HG03280 (cell line): ENCODE data around the gene LPAR3.

Source experiments
- ATAC-seq: cut with Tn5 transposase; IDR thresholded peaks from one replicate; pipeline ENCODE4 v1.9.1; 2021; ENCODE audit warnings: mild to moderate bottlenecking, moderate library complexity; ENCODE audit not compliant: unreplicated experiment

LPAR3 gene

DNA sequence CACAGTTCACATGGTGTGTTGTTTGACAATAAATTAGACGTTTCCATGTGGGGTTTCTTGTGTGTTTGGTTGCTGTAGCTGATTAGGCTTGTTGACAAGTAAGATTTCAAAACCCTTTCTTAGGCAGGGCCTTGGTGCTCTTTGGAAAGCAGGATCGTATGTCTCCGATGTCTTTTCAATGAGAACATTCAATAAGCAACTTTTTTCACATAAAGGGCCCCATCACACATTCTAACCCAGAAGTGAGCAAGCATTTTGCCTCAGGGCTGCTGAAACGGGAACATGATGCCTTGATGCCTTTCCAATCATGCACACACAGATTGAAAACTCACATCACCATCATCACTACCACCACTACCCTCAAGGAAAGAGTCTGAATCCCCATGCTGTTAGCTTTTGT, 33.1 kb downstream of the LPAR3 start:
- no peak for ATAC-seq

GRCh38 chr1:84857906-84858305, 35.1 kb downstream of the LPAR3 start:
- no peak for ATAC-seq

DNA sequence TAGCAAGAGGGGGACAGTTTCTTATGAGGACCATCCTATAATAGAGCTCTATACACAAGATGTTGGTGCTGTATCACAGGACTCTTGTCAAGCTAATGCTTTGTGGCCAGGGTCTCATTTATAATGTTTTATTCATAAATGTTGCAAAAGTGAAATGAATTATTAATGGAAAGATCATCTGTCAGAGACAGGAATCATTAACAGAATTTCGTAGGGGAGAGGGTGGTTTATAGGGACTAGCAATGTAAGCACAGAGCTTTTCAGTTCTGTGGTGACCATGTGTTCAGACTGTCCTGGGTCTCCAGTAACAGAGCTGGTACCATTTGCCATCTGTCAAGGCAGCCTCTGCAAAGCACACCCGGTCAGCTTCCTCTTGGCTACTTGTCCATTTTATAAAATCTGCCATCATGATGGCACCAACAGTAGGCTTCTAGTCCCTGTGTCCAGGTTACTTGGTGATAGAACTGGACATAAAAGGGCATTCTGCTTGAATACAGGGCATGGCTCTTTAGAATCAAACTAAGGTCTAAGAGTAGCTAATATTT, 36.2 kb downstream of the LPAR3 start:
- no peak for ATAC-seq

GRCh38 chr1:84855691-84856630, 37.0 kb downstream of the LPAR3 start:
- ATAC-seq, result no peak

GRCh38 chr1:84855168-84855567, 37.8 kb downstream of the LPAR3 start:
- no peak for ATAC-seq

- ATAC-seq, result peak; percentile 97
Measured at GRCh38 chr1:84853741-84854721, 39.0 kb downstream of the LPAR3 start.

- ATAC-seq, result no peak
Measured at GRCh38 chr1:84851839-84852238, 41.2 kb downstream of the LPAR3 start.

DNA sequence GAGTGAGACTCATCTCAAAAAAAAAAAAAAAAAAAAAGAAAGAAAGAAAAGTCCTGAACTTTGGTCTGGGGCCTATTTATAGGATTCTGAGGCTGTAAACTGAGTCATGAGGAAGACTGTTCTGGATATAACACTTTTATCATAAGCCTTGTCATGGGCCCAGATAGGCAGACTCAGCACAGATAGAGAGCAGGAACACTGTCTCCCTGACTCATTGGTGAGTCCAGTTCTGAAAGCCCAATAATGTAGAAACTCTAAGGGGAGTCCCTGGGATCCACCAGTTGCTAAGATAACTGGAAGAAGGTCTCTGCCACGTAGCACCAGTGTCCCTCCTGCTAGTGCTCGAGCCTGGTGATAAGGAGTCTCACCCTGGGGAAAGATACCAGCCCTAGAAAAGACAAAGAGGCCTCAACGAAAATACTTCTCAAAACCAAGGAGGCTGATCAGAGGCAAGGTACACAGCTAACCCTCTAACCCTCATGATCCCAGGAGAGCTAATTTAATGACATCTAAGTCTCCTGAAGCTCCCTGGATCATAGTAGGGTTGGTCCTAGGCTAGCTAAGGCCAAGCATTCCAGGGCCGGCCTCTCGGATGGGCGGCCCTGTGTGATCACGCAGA, 43.5 kb downstream of the LPAR3 start:
- no peak for ATAC-seq

DNA sequence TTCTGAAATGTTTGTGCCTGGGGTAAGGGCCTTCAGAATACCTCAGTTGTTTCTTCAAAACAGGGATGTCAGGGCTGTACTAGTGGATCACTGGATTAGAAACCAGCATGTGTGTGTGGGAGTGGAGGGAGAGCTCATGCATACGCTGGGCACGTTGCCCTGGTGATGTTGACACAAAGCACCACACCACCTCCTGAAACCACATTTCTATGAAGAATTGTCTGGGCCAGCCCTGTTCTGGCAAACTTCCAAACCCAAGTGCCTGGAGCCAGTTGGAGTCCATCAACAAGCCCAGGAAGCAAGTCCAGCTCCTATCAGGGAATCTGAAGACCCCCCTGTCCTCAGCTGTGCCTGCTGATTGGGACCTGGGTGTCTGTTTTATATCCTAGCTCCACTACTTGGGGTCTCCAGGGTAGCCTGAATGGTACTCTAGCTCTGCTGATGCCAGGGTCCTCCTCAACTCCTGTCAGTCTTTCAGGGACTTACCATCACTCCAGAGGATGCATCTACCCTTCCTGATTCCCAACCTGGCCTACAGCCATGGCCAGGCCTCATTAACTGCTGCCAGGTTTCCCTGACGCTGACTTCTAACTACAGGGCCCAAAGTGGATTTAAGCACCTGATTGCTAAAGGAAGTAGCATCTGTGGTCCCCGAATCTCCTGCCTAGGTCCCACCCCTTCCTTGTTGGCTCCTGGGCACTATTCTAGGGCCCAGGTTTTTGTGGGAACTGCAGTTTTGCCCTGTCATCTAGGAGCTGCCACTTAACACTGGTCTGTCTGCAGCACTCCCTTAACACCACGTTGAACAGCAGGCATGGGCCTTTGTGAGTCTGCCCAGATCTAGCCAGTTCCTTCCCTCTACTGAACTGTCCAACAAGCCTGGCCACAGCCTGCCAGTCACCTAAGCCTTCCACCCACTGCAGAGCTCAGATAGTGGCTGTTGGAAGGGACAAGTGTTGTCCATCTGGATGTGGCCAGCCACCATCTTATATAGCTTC, 45.5 kb downstream of the LPAR3 start:
- no peak for ATAC-seq

GRCh38 chr1:84846387-84846786, 46.6 kb downstream of the LPAR3 start:
- ATAC-seq, result no peak

GRCh38 chr1:84845357-84845756, 47.6 kb downstream of the LPAR3 start:
- ATAC-seq, result no peak

- no peak for ATAC-seq
Measured at GRCh38 chr1:84844094-84844493, 48.9 kb downstream of the LPAR3 start.

DNA sequence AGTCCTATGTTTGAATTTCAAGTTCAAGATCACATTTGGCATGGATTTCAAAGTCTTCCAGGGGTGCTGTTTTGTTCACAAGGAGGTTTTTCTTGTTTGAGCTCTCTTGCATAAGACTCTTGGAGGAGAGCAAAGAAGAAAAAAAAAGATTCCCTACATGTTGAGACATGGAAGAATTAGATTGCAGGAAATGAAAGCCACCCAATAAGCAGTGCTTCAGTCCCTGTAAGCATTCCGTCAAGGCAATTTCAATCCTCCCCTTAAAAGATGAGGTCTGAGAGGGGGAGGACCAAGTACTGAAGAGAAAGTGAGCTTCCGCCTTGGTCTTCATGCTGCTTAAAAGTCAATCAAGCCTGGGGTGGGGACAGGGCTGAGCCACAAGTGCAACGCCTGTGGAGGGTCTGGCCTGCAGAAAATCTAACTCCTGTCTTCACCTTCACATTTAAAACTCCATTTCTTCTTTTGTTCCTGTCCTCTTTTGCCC, 50.2 kb downstream of the LPAR3 start:
- ATAC-seq, result no peak

DNA sequence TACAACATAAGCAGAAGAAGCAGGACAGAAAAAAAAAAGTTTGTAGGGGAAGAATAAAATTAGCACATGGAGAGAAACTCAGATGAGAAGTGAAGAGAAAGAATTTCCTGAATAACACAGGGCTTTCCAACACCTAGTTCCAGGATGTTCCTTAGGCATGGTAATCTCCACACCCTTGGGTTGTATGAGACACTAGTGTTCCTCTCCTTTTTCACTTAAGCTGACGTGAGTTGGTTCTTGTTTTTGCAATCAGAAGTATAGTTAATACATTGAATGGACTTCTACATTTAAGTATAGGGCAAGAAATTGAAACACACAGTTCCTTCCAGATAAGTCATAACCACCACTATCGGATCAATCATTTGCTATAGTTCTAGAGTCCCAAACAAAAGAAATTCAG, 51.0 kb downstream of the LPAR3 start:
- no peak for ATAC-seq

DNA sequence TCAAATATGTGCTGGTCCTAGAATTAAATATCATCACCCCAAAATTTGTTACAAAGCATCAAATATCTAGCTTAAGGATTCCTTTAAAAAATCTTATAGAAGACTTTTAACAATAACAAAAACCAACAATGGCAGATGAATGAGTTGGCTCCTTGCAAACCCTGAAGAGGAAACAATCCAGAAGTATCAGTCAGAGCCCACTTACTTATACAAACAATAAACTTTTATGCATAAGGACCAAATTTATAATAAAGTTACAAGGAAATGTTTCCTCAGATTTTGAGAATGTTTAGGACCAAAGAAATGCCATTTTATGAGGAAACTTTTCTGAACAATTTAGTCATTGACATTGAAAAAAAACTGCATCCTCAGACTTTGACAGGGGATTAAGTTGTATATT, 52.7 kb downstream of the LPAR3 start:
- no peak for ATAC-seq

- ATAC-seq, result no peak
Measured at GRCh38 chr1:84839544-84839943, 53.5 kb downstream of the LPAR3 start.

DNA sequence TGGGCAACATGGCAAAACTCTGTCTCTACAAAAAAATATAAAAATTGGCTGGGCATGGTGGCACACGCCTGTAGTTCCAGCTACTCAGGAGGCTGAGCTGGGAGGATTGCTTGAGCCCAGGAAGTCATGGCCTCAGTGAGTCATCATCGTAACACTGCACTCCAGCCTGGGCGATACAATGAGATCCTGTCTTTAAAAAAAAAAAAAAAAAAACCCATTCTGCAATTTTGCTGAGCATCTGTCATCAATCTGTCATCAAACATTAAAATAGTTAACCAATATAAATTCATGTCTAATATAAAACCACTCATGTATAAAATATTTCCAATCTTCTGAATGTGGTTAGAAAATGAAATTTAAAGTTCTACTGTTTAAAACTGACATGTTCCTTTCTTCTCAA, 56.9 kb downstream of the LPAR3 start:
- ATAC-seq, result no peak

DNA sequence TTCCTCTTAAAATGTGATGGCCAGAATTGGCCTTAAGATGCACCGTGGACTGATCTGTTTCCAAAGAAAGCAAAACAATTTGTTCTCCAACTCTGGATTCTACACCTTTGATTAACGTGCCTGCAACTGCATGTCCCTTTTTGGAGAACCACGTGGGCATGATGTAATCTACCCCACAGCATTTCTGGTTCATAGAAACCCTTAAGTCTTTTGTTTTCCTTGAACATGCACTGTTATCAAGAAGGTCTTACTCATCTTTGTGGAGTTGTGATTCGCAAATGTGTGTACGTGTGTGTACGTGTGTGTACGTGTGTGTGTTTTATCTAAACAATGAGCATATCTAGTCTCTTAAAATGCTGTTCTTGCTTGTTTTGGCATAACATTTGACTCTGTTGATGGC, 57.8 kb downstream of the LPAR3 start:
- no peak for ATAC-seq

DNA sequence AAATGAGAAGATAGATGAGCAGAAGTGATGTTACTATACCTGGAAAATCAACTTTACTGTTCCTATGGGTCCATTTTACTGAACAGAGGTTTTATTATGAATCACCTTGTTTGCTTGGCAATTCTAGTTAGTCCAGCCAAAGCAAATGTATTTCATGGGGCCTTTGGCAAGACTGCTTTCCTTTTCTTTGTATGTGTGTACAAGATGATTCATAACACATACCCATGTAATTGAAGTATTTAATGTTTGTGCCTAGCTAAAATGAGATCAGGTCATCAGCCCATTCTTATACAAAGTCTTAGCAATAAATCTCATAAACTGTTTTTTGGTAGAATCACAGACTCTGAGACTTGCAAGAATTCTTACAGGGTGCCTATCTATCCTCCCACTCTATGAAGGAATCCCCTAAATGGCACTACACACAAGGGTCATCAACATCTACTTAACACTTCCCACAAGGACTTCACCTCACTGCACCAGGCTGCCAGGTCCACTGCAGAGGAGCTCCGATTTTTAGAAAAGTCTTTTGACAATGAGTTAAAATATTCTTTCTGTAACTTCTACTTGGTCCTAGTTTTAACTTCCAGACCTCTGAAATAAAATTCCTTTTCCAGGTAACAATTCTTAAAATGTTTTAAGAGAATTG, 58.5 kb downstream of the LPAR3 start:
- no peak for ATAC-seq
